GM19468 (cell line): ENCODE measurements around the gene F2R.
"Not testable (repeated sequence)": the region's sequence is repeated elsewhere in the genome, so short reads cannot be mapped to it uniquely, and the experiment has no call there.

Source experiments
- ATAC-seq: cut with Tn5 transposase; IDR thresholded peaks from one replicate; pipeline ENCODE4 v1.9.1; 2021; ENCODE audit warnings: mild to moderate bottlenecking, moderate library complexity, moderate number of reproducible peaks; ENCODE audit not compliant: unreplicated experiment; ENCODE audit errors: extremely low read depth

F2R gene

DNA sequence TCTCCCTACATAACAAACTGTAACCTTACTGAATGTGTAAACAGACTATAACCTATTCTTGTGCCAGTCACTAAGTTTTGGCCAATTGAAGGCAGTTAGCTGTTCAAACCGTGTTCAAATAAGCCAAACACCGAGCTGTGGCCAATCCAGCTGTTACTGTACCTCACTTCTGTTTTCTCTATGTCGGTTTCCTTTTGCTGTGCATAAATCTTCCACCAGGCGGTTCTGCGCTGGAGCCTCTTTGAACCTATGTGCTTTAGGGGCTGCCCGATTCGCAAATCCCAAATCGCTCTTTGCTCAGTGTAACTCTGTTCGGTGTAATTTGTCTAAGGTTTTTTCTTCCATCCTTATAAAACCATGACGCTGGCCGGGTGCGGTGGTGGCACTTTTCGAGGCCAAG lies 31.8 kb downstream of the F2R start:
- ATAC-seq = no peak

- ATAC-seq = no peak
These were observed 35.4 kb downstream of the F2R start for GRCh38 chr5:76751291-76751690.

DNA sequence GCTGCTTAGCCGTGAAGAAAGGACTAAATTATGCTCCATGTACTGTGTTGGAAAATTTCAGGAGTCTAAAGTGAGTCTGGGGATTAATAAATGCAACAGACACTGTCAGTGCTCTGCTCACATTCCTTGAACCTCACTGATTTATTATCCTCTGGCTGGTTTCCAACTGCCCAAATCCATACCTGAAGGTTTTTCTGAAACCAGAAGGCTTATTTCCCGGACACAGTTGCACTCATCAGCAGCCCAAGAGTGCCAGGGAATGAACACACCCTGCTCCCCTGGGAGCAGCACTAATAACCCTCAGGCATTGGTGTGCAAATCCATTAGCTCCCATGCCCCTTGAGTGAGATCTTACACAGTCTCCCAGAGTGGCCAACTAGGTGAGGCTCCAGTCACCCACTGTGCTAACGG lies 38.7 kb downstream of the F2R start:
- no peak for ATAC-seq

- no peak for ATAC-seq
These were observed 40.1 kb downstream of the F2R start for GRCh38 chr5:76755779-76756637.

GRCh38 chr5:76757049-76757448 lies 41.1 kb downstream of the F2R start:
- ATAC-seq = no peak

DNA sequence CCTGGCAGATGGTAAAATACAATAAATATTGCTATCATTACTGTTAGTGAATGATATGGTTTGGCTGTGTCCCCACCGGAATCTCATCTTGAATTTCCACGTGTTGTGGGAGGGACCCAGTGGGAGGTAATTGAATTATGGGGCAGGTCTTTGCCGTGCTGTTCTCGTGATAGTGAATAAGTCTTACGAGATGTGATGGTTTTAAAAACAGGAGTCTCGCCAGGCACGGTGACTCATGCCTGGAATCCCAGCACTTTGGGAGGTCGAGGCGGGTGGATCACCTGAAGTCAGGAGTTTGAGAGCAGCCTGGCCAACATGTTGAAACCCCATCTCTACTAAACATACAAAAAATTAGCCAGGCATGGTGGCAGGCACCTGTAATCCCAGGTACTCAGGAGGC lies 45.2 kb downstream of the F2R start:
- not testable (repeated sequence) for ATAC-seq

- no peak for ATAC-seq
These were observed 46.6 kb downstream of the F2R start for GRCh38 chr5:76762484-76762883.

GRCh38 chr5:76763136-76763535 lies 47.2 kb downstream of the F2R start:
- no peak for ATAC-seq

DNA sequence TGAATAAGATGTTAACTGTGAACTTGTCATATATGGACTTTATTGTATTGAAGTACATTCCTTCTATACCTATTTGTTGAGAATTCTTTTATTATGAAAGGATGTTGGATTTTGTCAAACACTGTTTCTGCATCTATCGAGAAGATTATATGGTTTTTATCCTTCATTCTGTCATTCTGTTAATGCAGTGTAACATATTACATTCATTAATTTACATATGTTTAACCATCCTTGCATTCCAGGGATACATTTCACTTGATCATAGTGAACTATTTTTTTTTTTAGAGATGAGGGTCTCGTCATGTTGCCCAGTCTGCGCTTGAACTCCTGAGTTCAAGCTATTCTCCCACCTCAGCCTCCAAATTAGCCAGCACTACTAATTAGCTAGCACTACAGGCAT lies 48.4 kb downstream of the F2R start:
- no peak for ATAC-seq

GRCh38 chr5:76765249-76765648 lies 49.3 kb downstream of the F2R start:
- ATAC-seq = no peak

DNA sequence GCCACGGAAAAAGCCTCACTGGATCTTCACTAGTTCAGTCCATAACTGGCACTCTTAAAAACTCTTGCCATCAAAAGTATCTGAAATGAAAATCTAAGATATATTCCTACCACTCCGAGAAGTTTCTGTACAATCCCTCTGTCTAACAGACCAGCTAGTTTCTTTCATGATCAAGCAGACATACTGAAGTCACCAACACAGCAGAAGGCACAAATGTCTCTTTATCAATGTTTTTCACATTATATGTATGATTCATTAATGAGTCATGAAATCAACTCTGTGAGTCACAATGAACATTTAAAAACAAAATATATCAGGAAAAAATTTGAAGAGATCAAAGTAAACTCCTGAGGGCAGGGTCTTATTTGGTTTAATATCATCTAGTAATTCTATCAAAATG lies 50.8 kb downstream of the F2R start:
- no peak for ATAC-seq

- not testable (repeated sequence) for ATAC-seq
These were observed 55.1 kb downstream of the F2R start for GRCh38 chr5:76771041-76771440.

DNA sequence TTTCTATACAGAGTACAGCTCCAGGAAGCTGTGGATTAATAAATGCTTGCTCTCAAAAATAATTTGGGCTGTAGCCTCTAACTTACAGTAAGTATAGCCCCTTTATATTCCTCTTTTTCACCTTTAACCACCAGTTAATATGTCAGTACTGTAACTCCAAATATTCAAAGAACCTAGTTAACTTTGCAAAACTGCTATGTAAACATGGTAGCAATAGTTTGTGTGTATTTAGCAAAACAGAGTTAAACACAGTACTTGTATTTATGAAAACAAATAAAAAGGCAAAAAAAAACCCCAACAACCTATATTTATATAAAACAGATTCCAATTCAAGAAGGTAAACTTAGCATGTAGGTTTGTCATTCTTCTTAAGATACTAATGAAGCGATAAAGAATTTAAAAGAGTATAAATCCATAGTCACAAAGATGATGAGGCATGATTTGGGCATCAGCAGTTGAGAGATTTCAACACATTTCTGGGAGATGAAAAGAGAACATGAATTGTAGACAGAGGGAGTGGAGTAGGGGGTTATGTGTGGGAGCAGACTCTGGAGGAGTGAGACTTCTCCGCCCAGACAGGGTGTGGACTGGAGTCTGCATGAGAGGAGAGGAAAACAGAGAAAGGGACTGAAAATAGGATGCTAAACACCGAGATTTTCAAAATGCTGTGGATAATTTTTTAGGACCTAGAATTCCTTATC lies 55.9 kb downstream of the F2R start:
- no peak for ATAC-seq

DNA sequence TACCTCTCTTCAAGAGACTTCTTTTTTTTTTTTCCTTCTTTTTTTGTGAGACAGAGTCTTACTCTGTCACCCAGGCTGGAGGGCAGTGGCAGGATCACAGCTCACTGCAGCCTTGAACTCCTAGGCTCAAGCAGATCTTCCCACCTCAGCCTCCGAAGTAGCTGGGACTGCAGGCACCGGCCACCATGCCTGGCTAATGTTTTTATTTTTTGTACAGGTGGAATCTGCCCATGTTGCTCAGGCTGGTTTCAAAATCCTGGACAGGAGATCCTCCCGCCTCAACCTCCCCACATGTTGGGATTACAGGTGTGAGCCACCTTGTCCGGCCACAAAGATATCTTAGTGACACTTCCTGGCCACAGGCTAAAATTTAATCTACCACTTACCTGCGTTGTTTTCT lies 60.0 kb downstream of the F2R start:
- ATAC-seq = no peak

GRCh38 chr5:76776391-76776790 lies 60.5 kb downstream of the F2R start:
- no peak for ATAC-seq

- not testable (repeated sequence) for ATAC-seq
These were observed 64.7 kb downstream of the F2R start for GRCh38 chr5:76780616-76781015.

GRCh38 chr5:76781775-76782174 lies 65.8 kb downstream of the F2R start:
- ATAC-seq = no peak

GRCh38 chr5:76782444-76782843 lies 66.5 kb downstream of the F2R start:
- ATAC-seq = no peak
